G401.6 (cell line): Measurements from ENCODE around the gene CTAG1A.
"Not testable (repeated sequence)": the region's sequence is repeated elsewhere in the genome, so short reads cannot be mapped to it uniquely, and the experiment has no call there.

ENCODE experiments used
- FAIRE-seq: peaks from 2 replicates; lab custom pipeline; 2012; peaks lifted over from hg19 to GRCh38; lab: Jason Lieb, UNC

CTAG1A gene

DNA sequence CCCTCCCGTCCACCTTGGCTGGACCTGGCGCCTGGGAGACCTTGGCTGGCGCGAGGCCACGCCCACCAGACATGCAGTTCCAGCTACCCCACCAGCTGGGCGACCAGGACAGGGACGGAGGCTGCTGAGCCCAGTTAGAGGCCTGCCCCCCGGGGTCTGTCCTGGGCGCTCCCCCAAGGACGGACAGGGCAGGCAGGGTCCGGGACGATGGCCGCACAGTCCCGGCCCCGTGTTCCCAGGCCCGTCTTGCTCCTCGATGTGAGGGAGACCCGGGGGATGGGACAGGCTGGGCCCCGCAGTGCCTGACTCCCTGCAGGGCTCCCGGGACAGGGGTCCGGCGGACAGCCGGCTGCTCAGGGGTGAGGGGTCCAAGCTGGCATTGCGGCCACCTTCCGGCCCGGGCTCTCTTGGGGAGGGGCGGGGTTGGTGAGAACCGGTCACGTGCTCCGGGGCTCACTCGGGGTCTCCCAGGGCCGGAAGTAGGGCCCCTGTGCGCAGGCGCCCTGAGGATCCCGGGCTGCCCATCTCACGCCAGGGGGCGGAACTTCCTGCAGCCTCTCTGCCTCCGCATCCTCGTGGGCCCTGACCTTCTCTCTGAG is at the start of gene CTAG1A:
TSS of gene CTAG1A (plus strand) at position 549 of the 599 bp plus-strand sequence. CDS start 74 bp downstream, outside the sequence.
- not testable (repeated sequence) for FAIRE-seq

DNA sequence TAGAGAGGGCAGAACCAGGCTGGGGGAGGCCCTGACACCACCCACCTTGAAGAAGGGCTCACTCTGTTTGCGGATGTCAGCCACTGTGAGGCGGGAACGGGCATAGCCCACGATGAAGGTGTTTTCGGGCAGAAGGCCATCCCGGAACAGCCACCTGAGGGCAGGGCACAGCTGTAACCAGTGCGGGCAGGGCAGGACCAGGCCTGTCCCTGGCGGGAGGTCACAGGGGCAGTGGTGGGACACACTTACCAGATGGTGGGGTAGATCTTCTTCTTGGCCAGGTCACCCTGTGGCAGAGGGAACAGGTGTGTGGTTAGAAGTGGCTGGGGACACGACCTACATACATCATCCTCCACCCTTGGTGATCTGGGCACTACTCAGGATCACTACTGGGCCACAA is 49.0 kb upstream of the CTAG1A start:
- no peak for FAIRE-seq

DNA sequence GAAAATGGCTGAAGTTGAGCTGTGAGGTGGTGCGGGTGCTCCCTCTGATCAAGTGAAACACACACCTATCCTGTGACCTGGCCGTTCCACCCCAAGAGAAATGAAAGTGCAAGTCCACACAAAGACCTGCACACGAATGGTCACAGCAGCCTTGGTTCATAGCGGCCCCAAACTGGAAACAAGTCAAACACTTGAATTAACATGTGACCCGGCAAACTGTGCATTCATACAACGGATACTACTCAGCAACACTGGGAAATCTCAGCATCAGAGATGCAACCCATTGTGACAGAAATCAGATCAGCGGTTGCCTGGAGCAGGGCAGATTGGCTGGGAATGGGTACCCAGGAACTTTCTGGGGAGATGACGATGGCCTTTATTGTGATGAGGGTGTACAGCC is 45.9 kb upstream of the CTAG1A start:
- no peak for FAIRE-seq

DNA sequence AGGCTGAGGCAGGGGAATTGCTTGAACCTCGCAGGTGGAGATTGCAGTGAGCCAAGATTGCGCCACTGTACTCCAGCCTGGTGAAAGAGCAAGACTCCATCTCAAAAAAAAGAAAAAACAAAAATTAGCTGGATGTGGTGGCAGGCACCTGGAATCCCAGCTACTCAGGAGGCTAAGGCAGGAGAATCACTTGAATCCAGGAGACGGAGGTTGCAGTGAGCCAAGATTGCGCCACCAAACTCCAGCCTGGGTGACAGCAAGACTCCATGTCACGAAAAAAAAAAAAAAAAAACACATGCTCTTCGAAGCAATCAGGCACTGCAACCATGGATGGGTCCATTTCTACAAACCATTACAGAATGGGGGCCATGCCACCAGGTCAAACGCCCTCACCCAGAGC is 44.6 kb upstream of the CTAG1A start:
- FAIRE-seq: not testable (repeated sequence)

DNA sequence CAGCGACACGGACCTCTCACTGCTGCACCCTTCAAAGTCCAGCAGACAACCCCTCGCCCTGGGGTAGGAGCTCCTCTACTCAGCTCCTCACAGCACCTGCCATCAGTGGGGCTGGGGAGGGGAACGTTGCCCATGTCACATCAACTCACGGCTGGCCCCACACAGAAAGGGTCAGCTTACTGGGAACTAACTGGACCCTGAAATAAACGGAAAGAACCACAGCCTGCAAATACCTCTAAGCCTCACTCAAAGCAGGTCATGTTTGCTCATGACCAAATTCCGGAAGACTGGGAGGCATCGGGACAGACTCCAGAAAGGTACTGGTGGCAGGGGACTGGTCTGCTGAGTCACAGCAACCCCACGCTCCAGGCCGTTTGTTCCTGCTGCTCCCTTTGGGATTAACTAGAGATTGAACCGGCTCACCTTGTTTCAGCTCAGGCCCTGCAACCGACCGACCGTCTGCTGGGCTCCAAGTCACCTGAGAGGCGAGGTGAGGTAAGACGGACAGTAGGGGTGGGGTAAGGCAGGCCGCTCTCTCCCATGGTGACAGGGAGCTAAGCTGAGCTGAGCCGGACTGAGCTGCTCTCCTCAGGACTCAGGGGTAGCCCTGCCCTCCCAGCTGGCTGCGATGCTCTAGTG is 43.9 kb upstream of the CTAG1A start:
- no peak for FAIRE-seq

DNA sequence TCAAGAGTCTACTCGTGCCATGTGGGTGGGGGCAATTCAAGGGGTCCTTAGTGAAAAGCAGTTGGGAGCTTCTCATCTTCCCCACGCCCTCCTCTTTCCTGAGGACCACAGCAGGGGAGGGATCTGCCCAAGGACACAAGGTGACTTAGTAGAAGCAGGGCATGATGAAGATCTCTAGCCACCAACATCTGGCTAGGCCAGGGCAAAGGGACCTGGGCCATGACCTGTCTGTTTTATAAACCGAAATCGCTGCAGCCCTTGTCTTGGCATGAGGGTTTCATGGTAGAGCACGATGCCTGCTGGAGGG is 43.4 kb upstream of the CTAG1A start:
- FAIRE-seq: no peak

DNA sequence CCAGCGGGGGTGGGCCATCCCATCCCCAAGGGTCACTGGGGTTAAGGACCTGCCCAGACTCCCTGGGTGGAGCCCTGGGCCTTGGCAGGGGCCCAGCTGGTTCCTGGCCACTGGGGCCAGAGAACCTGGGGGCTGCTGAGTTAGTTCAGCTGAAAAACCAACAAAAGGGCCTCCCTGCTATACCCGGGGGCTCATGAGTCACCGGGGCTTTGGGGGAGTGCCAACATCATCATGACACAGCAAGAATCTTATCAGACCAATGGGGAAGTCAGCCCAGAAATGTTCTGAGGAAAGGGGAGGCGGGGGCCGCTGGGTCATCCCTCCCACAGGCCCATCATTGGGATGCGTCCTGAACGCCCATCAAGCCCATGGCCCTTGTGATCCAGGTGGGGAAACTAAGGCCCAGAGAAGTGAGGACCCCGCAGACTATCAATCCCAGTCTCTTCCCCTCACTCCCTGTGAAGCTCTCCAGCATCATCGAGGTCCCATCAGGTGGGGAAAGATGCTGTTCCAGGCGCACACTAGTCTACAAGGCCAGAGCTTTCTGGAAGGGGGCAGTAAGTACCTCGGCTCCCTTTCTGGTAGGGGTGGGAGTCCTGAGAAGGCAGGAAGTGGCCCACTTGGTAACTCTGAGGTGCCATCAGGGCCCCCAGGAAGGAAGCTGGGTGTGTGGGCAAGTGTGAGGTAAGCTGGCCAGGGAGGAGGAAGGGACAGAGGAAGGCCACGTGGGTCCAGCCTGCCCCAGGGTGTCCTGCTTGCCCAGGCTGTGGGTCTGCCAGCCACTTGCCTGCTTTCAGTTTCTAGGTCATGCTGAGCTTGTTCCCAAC is 42.8 kb upstream of the CTAG1A start:
- FAIRE-seq: no peak

DNA sequence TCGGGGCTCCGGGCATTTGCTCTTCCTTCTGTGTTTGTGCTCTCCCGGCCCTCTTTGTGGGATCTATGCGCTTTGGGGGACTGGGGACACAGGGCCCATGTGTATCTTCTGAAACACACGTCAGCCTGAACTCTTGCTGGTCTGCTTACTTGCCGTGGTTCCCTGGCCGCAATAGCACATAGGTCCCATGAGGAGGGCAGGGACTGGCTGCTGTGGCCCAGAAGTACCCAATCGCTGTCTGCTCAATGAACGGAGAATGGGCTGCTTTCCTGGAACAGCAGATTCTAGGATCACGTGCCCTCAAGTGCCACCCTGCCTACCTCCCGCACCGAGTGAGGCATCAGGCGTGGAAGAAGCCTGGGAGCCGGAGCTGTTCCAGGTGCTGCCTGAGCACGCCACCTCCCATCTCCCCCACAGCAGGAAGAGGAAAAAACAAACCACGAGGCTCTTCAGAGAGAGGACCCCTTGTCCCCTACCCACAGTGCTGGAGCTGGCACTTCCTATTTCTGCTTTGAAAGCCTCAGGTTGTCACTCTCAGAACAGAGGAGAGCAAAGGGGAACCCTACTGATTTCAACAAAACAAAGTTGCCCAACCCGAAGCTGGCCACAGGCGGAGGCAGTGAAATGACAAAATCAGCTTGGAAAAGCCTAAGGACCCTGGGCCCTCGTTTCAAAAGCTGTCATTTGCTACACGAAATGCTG is 42.1 kb upstream of the CTAG1A start:
- no peak for FAIRE-seq

DNA sequence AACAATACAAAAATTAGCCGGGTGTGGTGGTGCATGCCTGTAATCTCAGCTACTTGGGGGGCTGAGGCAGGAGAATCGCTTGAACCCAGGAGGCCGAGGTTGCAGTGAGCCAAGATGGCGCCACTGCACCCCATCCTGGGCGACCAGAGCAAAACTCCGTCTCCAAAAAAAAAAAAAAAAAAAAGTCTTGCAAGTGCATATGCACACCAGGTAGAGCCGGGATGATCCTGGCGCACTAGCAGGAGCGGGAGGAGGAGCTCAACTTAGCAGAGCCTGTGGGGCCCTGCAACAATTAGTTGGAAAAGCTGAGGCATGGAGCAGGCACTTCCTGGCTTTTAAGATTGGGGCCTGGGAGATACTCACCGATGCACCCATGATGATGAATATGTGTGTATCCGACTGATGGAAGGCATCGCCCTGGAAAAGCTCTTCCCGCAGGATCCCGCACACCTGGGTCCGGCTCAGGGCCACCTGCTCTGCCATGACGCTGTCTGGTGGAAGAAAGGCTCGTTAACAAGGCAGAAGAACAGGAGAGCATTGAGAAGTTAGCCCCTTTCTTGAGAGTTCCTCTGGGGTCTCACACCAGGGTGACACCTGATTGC is 39.2 kb upstream of the CTAG1A start:
- no peak for FAIRE-seq

DNA sequence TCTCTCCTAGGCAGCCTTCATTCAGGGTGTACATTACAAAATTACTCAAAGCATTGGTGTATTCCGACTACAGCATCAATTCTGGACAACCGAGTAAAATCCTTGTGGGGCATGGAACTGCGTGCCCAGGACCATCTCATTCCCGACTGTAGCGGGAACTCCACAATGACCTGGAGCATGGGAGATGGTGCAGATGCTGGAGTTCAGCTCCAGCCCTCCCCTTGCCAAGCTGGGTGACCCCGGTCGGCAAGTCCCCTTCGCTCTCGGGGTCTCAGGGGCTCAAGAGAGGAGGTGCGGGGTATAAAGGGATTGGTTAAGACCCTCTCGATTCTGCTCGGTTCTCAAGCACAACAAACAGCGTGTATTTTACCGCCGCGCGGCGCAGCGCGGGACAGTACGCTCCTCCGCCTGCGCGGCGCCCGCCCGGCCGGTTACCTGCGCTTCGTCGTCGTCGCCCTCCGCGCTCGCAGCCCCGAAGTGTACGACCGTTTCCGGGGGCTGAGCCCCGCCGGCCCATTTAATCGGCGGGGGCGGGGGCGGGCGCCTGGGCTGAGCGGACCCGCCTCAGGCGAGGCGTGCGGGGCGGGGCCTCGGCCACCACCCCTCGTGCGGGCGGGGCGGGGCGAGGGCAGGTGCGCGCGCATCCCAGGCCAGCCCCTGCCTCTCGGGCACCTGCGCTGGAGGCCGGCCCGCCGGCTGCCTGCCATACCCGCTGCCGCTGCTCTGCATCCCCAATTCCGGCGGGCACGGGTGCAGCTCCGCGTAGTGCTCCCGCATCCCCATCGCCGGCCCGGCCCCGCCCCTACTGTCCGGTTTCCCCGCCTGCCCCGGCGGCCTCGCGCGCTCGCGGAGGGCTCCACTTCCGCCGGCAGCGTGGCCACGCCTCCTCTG is 38.3 kb upstream of the CTAG1A start, which contains the start of gene G6PD:
TSS of gene G6PD (minus strand) at position 493 of the 891 bp plus-strand sequence. CDS start 691 bp downstream, outside the sequence.
- FAIRE-seq: no peak

DNA sequence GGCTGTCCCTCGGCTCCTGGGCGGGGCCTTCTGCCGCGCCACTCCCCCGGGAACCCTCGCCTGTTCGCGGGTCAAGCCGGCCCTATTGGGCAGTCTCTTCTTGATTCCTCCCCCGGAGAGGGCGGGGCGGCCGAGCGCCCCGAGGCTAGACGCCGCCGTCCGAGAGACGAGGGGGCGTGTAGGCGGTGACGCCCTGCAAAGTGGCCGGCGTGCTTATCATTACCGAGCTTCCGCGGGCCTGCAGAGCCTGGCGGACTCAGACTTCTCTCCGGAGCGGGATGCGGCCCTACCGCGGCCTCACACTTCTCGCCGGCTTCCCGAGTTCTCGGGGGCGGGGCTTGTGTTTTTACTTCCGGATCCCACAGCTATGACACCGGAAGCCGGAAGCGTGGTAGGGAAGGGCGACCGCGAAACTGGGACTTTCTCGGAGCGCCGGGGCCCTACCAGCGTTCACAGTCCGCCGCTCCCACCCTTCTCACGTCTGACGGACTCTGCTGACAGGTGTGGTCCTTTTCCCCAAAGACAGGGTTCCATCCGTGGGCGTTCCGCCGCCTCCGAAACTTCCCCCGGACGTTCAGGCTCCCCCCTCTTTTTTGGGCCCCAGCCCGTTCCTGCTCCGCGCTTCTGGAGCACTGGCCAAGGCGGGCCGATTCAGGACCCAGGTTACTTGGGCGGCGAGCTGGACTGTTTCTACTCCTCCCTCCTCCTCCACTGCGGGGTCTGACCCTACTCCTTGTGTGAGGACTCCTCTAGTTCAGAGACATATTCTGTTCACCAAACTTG is 37.5 kb upstream of the CTAG1A start, which contains the start of gene IKBKG:
TSS of gene IKBKG (plus strand) at position 376 of the 783 bp plus-strand sequence. CDS start 4,383 bp downstream, outside the sequence.
- peak; percentile 92 for FAIRE-seq

DNA sequence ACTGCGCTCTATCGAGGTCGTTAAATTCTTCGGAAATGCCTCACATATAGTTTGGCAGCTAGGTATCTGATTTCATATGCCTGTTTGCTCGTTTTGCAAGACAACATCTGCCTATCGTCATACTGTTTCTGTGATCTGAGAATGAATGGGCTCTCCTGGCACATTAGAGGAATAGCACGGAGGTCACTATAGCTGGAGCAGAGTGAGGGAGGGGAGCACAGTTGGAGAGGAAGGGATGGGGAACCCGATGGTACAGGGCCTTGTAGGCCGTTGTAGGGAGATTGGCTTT is 37.0 kb upstream of the CTAG1A start:
- FAIRE-seq: no peak

DNA sequence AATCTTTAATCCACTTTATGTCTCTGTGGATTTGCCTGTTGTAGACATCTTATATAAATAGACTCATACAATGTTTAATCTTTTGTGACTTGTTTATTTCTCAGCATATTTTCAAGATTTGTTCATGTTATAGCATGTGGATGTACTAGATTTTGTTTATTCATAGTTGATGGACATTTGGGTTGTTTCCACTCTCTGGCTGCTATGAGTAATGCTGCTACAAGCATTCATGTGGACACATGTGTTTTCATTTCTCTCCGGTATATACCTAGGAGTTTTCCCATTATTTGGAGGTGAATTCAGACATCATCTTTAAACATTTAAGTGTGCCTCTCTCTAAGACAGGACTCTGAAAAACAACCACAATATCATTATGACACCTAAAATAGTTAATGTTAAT is 35.2 kb upstream of the CTAG1A start:
- FAIRE-seq: no peak

DNA sequence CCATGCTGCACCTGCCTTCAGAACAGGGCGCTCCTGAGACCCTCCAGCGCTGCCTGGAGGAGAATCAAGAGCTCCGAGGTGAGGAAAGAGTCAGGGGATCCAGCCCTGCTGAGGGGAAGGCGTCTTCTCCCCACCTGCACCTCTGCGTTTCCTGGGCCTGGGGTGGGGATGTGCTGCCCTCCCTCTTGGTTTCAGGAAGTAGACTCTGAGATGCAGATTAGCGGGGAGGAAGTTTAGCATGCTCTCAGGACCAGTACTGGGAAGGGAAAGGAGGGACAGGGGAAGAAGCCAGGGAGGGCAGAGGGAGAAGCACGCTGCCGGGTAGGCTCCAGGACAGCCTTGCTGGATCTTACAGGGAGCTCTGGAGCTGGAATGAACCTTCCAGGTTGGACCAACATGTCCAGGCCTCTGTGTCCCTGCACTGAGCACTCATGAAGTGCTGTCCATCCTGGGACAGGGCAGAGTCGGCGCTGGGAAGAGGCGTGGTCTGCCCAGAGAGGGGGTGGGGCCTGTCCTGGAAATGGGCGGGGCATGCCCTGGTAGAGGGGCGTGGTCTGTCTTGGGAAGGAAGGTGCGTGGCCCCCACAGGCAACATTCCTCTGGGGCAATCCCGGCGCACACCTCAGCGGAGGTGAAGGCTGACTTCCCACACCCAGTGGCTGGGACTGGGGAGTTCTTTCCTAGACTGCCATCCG is 32.7 kb upstream of the CTAG1A start:
- FAIRE-seq: not testable (repeated sequence)

DNA sequence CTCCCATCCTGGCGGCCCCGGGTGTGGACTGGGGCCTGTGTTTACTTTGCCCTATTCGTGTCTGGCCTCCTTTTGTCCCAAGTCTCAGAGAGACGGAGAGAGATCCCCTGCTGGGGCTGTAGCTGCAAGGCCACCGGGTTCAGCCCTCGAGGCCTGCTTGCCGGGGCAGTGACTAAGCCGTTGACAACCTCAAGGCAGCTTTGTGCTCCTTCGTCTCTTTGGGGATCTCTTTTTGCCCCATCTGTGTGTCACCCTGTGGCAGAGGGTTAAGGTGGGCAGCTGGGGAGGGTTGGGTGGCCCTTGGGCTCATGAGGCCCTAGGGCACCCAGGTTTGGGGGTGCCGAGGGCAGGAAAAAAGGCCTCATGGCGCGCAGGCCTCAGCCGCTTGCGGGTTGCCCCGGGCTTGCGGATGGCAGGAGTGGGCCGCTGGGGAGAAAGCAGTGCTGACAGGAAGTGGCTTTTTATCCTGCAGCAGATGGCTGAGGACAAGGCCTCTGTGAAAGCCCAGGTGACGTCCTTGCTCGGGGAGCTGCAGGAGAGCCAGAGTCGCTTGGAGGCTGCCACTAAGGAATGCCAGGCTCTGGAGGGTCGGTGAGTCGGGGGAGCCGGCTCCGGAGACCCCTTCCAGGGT is 26.8 kb upstream of the CTAG1A start:
- not testable (repeated sequence) for FAIRE-seq

DNA sequence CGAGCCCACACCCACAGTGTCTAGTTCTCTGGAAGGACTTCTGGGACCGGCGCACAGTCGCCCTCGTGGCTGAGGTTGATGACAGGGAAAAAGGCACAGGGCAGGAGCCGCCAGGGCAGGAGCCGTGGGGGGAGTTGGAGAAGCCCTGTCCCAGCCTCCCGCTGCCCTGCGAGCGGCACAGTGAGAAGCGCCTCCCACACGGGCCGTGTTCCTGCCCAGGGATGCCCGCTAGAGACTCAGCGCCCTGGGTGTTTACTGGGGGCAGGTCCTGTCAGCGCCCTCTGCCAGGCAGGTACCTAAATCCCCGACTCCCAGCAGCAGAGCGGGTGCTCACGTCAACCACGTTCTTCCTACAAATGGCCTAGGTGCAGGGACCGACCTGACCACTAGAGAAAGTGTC is 26.0 kb upstream of the CTAG1A start:
- FAIRE-seq: not testable (repeated sequence)

DNA sequence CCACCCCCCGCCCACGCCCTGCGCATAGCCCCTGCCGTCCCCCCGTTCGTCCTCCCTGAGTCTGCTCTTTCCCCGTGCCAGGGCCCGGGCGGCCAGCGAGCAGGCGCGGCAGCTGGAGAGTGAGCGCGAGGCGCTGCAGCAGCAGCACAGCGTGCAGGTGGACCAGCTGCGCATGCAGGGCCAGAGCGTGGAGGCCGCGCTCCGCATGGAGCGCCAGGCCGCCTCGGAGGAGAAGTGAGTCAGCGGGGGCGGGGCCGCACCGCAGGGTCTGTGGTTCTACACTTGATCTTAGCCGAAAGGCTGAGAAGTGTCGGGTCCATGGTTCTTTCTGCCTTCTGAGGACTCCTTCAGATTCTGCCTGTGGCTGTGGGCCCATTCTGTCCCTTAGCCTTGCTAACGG is 24.6 kb upstream of the CTAG1A start:
- FAIRE-seq: not testable (repeated sequence)

DNA sequence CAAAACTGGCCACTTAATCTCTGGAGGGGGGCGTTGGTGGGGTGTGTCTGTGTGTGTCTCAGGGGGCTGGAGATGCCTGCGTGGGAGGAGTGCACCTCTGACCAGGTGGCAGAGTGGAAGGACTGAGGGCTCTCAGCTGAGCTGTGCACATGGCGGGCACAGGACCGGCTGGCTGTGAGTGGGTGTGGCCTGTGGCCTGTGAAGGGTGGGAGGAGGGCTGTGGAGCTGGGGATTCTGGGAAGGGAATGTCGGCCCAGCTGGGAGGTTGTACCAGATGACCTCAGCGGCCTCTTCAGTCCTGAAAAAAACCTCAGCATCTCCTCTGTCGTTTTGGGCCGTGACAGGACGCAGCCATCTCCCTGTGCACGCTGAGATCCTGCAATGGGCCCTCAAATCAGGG is 22.6 kb upstream of the CTAG1A start:
- not testable (repeated sequence) for FAIRE-seq

DNA sequence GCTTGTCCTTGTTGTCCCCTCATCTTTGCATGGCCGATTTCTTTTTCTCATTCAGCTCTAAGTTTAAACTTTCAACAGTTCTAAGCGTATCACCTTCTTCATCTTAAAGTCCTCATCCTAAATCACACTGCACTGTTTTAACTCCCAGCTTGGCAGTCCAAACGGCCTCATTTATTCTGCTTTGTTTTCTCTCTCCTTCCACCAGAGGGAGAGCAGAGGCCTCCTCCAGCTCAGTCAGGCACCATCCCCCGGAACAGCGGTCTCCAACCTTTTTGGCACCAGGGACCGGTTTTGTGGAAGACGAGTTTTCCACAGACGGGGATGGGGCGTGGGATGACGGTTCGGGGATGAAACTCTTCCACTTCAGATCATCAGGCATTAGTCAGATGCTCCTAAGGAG is 14.6 kb upstream of the CTAG1A start:
- FAIRE-seq: peak; percentile 19
